Measurements from ENCODE around the gene DPF3.

Gene DPF3

DNA sequence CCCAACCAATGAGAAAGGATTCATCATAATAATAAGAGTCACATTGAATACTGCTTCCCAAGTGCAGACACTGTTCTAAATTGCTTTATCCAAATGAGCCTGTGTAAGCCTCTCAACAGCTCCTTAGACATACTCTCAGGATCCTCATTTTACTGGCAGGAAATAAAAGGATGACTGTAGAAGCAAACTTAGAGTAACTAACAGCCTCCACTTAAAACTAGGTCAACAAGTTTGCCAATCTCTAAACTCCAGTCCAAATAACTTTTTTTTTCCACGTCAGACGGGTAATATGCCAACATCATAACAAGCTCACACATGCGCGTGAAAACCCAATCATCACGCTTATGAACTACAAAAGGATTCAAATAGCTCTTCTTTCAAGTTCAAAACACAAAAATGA lies 15.3 kb upstream of the DPF3 start:
- Histone ChIP-seq H3K4me2 (ENCODE audit: low read length) (no peak overlapping the region), H3K4me3 (ENCODE audit: low read length) (no peak overlapping the region), H3K79me2 (ENCODE audit: control insufficient read depth, low read length) (no peaks in the 10 kb centered on the region), H3K36me3 (ENCODE audit: control insufficient read depth, low read length) (no peaks in the 10 kb centered on the region), H3K4me1 (ENCODE audit: control insufficient read depth, low read length) (no peaks in the 10 kb centered on the region), H3K9me2 (replicated peaks; ENCODE audit: control insufficient read depth, low read length) (no peaks in the 10 kb centered on the region), H4K20me1 (ENCODE audit: control insufficient read depth, insufficient read depth, low read depth, low read length) (no peaks in the 10 kb centered on the region), H3K9me3 (ENCODE audit: control insufficient read depth, insufficient read depth, low read length) (no peaks in the 10 kb centered on the region), H3F3A (ENCODE audit: control insufficient read depth, insufficient read depth) (no peaks in the 10 kb centered on the region), H3K27me3 (ENCODE audit: control insufficient read depth, low read length) (peaks cover 26% of the 10 kb centered on the region), H3K27ac (ENCODE audit: low read depth, low read length) (no peak overlapping the region)
- TF ChIP-seq EZH2phosphoT487 (IDR thresholded peaks at IDR 0.05; ENCODE audit: borderline replicate concordance, low read length): no peak
- TF ChIP-seq, protein P1, sequence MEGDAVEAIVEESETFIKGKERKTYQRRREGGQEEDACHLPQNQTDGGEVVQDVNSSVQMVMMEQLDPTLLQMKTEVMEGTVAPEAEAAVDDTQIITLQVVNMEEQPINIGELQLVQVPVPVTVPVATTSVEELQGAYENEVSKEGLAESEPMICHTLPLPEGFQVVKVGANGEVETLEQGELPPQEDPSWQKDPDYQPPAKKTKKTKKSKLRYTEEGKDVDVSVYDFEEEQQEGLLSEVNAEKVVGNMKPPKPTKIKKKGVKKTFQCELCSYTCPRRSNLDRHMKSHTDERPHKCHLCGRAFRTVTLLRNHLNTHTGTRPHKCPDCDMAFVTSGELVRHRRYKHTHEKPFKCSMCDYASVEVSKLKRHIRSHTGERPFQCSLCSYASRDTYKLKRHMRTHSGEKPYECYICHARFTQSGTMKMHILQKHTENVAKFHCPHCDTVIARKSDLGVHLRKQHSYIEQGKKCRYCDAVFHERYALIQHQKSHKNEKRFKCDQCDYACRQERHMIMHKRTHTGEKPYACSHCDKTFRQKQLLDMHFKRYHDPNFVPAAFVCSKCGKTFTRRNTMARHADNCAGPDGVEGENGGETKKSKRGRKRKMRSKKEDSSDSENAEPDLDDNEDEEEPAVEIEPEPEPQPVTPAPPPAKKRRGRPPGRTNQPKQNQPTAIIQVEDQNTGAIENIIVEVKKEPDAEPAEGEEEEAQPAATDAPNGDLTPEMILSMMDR (IDR thresholded peaks at IDR 0.05; ENCODE audit: low read depth, low read length, poor library complexity, severe bottlenecking): no peak

DNA sequence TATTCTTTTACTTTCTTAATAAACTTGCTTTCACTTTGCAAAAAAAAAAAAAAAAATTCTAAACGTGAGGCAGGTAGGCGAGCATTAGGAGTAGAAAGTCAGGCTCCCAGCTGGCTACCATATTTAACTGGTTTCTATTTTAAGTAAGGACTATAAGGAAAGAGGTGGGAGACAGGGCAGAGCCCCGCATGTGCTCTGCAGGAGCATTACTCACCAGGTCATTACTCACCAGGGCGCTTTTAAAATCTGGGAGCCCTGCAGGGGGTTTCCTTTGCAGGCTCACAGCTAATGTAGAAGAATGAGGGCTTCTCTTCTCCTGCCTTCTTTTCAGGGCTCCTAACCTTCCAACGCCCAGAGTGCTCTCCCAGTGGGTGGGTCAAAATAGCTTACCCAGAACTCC lies 14.0 kb upstream of the DPF3 start:
- no peaks in the 10 kb centered on the region for H3K36me3 ChIP-seq (ENCODE audit: control insufficient read depth, low read length)
- no peaks in the 10 kb centered on the region for H4K20me1 ChIP-seq (ENCODE audit: control insufficient read depth, insufficient read depth, low read depth, low read length)
- no peaks in the 10 kb centered on the region for H3K9me3 ChIP-seq (ENCODE audit: control insufficient read depth, insufficient read depth, low read length)
- no peak for TF ChIP-seq EZH2phosphoT487 (IDR thresholded peaks at IDR 0.05; ENCODE audit: borderline replicate concordance, low read length)
- TF ChIP-seq, protein P1 (IDR thresholded peaks at IDR 0.05; ENCODE audit: low read depth, low read length, poor library complexity, severe bottlenecking): no peak
- H3K4me1 ChIP-seq (ENCODE audit: control insufficient read depth, low read length): no peaks in the 10 kb centered on the region
- peaks cover 23% of the 10 kb centered on the region for H3K27me3 ChIP-seq (ENCODE audit: control insufficient read depth, low read length)
- no peaks in the 10 kb centered on the region for H3K79me2 ChIP-seq (ENCODE audit: control insufficient read depth, low read length)
- H3F3A ChIP-seq (ENCODE audit: control insufficient read depth, insufficient read depth): no peaks in the 10 kb centered on the region
- H3K9me2 ChIP-seq (replicated peaks; ENCODE audit: control insufficient read depth, low read length): no peaks in the 10 kb centered on the region
- no peak overlapping the region for H3K27ac ChIP-seq (ENCODE audit: low read depth, low read length)
- H3K4me3 ChIP-seq (ENCODE audit: low read length): no peak overlapping the region
- H3K4me2 ChIP-seq (ENCODE audit: low read length): no peak overlapping the region

DNA sequence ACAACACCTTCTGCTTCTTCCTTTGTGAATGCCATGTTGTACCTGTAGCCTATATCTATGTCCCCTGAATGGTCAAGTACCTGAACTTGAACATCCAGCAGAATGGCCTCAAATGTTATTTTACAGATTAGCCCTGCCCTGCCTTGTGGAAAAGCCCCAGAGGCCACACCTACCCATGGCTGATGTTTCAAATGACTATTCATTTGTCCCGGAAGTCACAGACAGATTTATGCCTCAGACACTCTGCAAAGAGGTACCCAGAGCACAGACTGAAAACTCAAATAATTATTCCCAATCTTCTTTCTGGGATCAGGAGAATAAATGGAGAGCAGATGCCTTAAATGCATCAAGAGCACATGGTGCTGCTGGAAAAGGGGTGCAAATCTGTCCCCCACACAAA lies 13.0 kb upstream of the DPF3 start:
- no peak overlapping the region for H3K27ac ChIP-seq (ENCODE audit: low read depth, low read length)
- H3K4me3 ChIP-seq (ENCODE audit: low read length): no peak overlapping the region

More for the DNA sequence above, 13.0 kb upstream of the DPF3 start:
- Histone ChIP-seq H3K9me3 (ENCODE audit: control insufficient read depth, insufficient read depth, low read length) (no peaks in the 10 kb centered on the region), H3K4me2 (ENCODE audit: low read length) (no peak overlapping the region), H3K4me1 (ENCODE audit: control insufficient read depth, low read length) (no peaks in the 10 kb centered on the region), H3K79me2 (ENCODE audit: control insufficient read depth, low read length) (no peaks in the 10 kb centered on the region), H3K36me3 (ENCODE audit: control insufficient read depth, low read length) (no peaks in the 10 kb centered on the region), H3K9me2 (replicated peaks; ENCODE audit: control insufficient read depth, low read length) (no peaks in the 10 kb centered on the region), H4K20me1 (ENCODE audit: control insufficient read depth, insufficient read depth, low read depth, low read length) (no peaks in the 10 kb centered on the region), H3F3A (ENCODE audit: control insufficient read depth, insufficient read depth) (no peaks in the 10 kb centered on the region), H3K27me3 (ENCODE audit: control insufficient read depth, low read length) (peaks cover 23% of the 10 kb centered on the region)
- no peak for TF ChIP-seq EZH2phosphoT487 (IDR thresholded peaks at IDR 0.05; ENCODE audit: borderline replicate concordance, low read length)
- TF ChIP-seq, protein P1 (IDR thresholded peaks at IDR 0.05; ENCODE audit: low read depth, low read length, poor library complexity, severe bottlenecking): no peak
